OCI-LY3 (cell line): Measurements from ENCODE around the gene GPX8.

Experiments
- CTCF ChIP-seq: fragments of 200-600, 300-600 bp; sonication (generic); IDR thresholded peaks from 2 replicates; pipeline ENCODE4 v1.5.1; 2014; ENCODE audit warnings: antibody characterized with exemption, low read length, low read depth
- EZH2phosphoT487 ChIP-seq: fragments of 200-600 bp; shearing (Covaris generic); IDR thresholded peaks from 2 replicates; pipeline ENCODE4 v1.6.1; 2018; ENCODE audit warnings: antibody characterized with exemption, mixed run types, low read depth

GRCh38 chr5:55162666-55163065 lies 2.7 kb downstream of the GPX8 start:
- TF ChIP-seq CTCF = no peak
- TF ChIP-seq EZH2phosphoT487 = no peak
